ENCODE results near the gene AGPAT3.

Gene AGPAT3

DNA sequence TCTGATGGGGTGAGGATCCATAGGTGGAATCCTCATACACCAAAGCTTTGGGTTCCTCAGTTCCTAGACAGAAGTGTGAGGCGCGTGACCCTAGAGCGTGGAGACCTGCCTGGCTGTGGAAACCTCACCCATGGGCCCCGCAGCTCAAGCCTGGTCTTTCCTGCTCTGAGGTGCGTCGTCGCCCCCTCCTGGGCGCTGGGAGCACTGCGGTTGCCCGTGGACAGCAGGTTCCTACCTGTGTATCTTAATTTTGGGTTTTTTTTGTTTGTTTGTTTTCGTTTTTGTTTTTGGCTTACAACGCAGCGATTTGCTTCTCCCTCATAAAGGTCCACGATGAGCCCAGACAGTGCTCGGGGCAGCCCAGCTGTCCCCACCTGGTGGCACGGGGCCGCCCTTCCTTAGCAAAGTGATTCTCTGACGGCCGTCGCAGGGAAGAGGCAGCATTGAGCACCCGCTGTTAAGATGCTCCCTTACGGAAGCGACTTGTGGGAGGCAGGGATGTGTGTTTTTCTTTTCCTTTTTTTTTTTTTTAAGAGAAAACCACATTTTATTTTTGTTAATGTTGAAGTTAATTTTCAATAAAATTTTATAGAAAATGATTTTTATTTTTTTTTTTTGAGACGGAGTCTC is 110.6 kb downstream of the AGPAT3 start:
- Histone ChIP-seq H4K91ac (ENCODE audit: low read depth, low read length, poor library complexity) (no peak overlapping the region), H3K14ac (ENCODE audit: low read length) (no peak overlapping the region), H3K27me3 (ENCODE audit: control insufficient read depth in 3 of 3, insufficient read depth in 3 of 3, low read depth in 1 of 3, low read length in 3 of 3) (no peaks in the 10 kb centered on the region), H2AFZ (ENCODE audit: low read length) (no peak overlapping the region), H3K27ac (replicated peaks; ENCODE audit: low read length) (no peak overlapping the region), H2BK15ac (ENCODE audit: low read length) (no peak overlapping the region), H3K9me3 (replicated peaks in 1 of 2; ENCODE audit: control insufficient read depth in 2 of 2, insufficient read depth in 1 of 2, low read depth in 1 of 2, low read length in 2 of 2) (peaks cover 0 to 3% of the 10 kb centered on the region in 2 donors), H3K23ac (ENCODE audit: low read depth, low read length, poor library complexity) (peak overlapping the region; percentile 39), H3K9ac (ENCODE audit: low read depth, low read length, poor library complexity) (peak overlapping the region; percentile 64), H3K18ac (ENCODE audit: low read length) (peak overlapping the region; percentile 1), H3K4me2 (ENCODE audit: insufficient read depth, low read length, poor library complexity, severe bottlenecking) (peak overlapping the region; percentile 51), H2BK12ac (ENCODE audit: low read length) (no peak overlapping the region), H2BK5ac (ENCODE audit: low read length) (no peak overlapping the region), H3K4me1 (ENCODE audit: control insufficient read depth in 2 of 2, insufficient read depth in 1 of 2, low read depth in 1 of 2, low read length in 2 of 2) (peaks cover 0 to 2% of the 10 kb centered on the region in 2 donors), H2BK120ac (ENCODE audit: low read depth, low read length) (no peak overlapping the region), H3K4me3 (ENCODE audit: low read length in 2 of 2) (no peak overlapping the region), H3K79me1 (ENCODE audit: low read depth, low read length) (no peaks in the 10 kb centered on the region), H4K8ac (ENCODE audit: low read depth, low read length) (no peak overlapping the region), H2AK5ac (ENCODE audit: low read depth, low read length) (no peak overlapping the region), H3K36me3 (replicated peaks in 1 of 2; ENCODE audit: control insufficient read depth in 2 of 2, insufficient read depth in 2 of 2, low read length in 2 of 2) (peaks cover 0 to 29% of the 10 kb centered on the region in 2 donors), H3K4ac (ENCODE audit: low read length) (no peak overlapping the region)
- no CpG with 5 or more reads among the region's 24 CpGs for WGBS, 2 donors (ENCODE audit: extremely low coverage in 2 of 2, insufficient read length in 2 of 2, insufficient replicate concordance in 1 of 2)
- peak; percentile 61 for DNase-seq (ENCODE audit: low spot score)

DNA sequence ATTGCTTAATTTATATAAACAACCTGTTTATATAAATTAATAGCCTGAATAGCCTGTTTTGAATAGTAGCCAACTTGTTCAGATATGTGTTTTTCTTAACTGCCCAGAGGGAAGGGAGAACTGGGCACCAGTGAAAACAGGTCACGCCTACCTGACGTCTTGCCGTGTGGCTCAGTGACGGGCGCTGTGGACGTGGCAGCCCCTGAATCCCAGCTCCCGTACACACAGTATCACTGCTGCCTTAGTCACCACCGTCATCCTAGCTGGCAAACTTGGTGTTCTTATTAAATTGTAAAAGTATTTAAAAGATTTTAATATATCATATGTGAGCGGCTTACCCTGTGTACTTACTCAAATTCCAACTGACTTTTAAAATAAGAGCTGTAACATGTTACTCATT is 111.6 kb downstream of the AGPAT3 start:
- WGBS, 2 donors (ENCODE audit: extremely low coverage in 2 of 2, insufficient read length in 2 of 2, insufficient replicate concordance in 1 of 2) = no CpG with 5 or more reads among the region's 9 CpGs
- no peak for DNase-seq (ENCODE audit: low spot score)
- Histone ChIP-seq H2BK5ac (ENCODE audit: low read length) (no peak overlapping the region), H2AFZ (ENCODE audit: low read length) (no peak overlapping the region), H3K9me3 (replicated peaks in 1 of 2; ENCODE audit: control insufficient read depth in 2 of 2, insufficient read depth in 1 of 2, low read depth in 1 of 2, low read length in 2 of 2) (peaks cover 0 to 3% of the 10 kb centered on the region in 2 donors), H4K8ac (ENCODE audit: low read depth, low read length) (no peak overlapping the region), H3K18ac (ENCODE audit: low read length) (no peak overlapping the region), H2BK15ac (ENCODE audit: low read length) (no peak overlapping the region), H3K4me3 (ENCODE audit: low read length in 2 of 2) (no peak overlapping the region), H3K36me3 (replicated peaks in 1 of 2; ENCODE audit: control insufficient read depth in 2 of 2, insufficient read depth in 2 of 2, low read length in 2 of 2) (peaks cover 0 to 29% of the 10 kb centered on the region in 2 donors), H2AK5ac (ENCODE audit: low read depth, low read length) (no peak overlapping the region), H3K79me1 (ENCODE audit: low read depth, low read length) (peaks cover 1% of the 10 kb centered on the region), H2BK12ac (ENCODE audit: low read length) (no peak overlapping the region), H4K91ac (ENCODE audit: low read depth, low read length, poor library complexity) (no peak overlapping the region), H3K4me1 (ENCODE audit: control insufficient read depth in 2 of 2, insufficient read depth in 1 of 2, low read depth in 1 of 2, low read length in 2 of 2) (peaks cover 0 to 2% of the 10 kb centered on the region in 2 donors), H3K4me2 (ENCODE audit: insufficient read depth, low read length, poor library complexity, severe bottlenecking) (no peak overlapping the region), H3K4ac (ENCODE audit: low read length) (no peak overlapping the region), H3K27me3 (ENCODE audit: control insufficient read depth in 3 of 3, insufficient read depth in 3 of 3, low read depth in 1 of 3, low read length in 3 of 3) (no peaks in the 10 kb centered on the region), H3K23ac (ENCODE audit: low read depth, low read length, poor library complexity) (no peak overlapping the region), H3K27ac (replicated peaks; ENCODE audit: low read length) (no peak overlapping the region), H3K14ac (ENCODE audit: low read length) (no peak overlapping the region), H2BK120ac (ENCODE audit: low read depth, low read length) (no peak overlapping the region), H3K9ac (ENCODE audit: low read depth, low read length, poor library complexity) (no peak overlapping the region)

DNA sequence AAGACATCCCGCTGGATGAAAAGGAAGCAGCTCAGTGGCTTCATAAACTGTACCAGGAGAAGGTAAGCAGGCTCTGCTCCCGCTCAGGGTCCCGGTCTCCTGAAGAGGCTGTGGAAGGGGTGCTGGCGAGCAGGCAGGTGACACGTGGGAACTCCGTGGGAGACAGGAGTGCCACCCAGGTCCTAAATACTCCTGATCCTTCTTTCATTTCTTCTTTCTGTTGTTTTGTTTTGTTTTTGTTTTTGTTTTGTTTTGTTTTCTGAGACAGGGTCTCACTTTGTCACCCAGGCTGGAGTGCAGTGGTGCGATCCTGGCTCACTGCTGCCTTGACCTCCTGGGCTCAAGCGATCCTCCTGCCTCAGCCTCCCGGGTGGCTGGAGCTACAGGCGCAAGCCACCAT is 113.0 kb downstream of the AGPAT3 start:
- H3K36me3 ChIP-seq (replicated peaks in 1 of 2; ENCODE audit: control insufficient read depth in 2 of 2, insufficient read depth in 2 of 2, low read length in 2 of 2) = peaks cover 0 to 37% of the 10 kb centered on the region in 2 donors
- no peak overlapping the region for H2BK15ac ChIP-seq (ENCODE audit: low read length)
- no CpG with 5 or more reads among the region's 10 CpGs for WGBS, 2 donors (ENCODE audit: extremely low coverage in 2 of 2, insufficient read length in 2 of 2, insufficient replicate concordance in 1 of 2)
- H4K91ac ChIP-seq (ENCODE audit: low read depth, low read length, poor library complexity) = no peak overlapping the region
- H3K4ac ChIP-seq (ENCODE audit: low read length) = no peak overlapping the region
- no peak overlapping the region for H2AK5ac ChIP-seq (ENCODE audit: low read depth, low read length)
- no peak overlapping the region for H3K9ac ChIP-seq (ENCODE audit: low read depth, low read length, poor library complexity)
- no peak overlapping the region for H2BK120ac ChIP-seq (ENCODE audit: low read depth, low read length)
- H3K9me3 ChIP-seq (replicated peaks in 1 of 2; ENCODE audit: control insufficient read depth in 2 of 2, insufficient read depth in 1 of 2, low read depth in 1 of 2, low read length in 2 of 2) = peaks cover 0 to 3% of the 10 kb centered on the region in 2 donors
- H3K4me1 ChIP-seq (ENCODE audit: control insufficient read depth in 2 of 2, insufficient read depth in 1 of 2, low read depth in 1 of 2, low read length in 2 of 2) = peaks cover 0 to 4% of the 10 kb centered on the region in 2 donors
- H3K4me2 ChIP-seq (ENCODE audit: insufficient read depth, low read length, poor library complexity, severe bottlenecking) = no peak overlapping the region
- H2BK5ac ChIP-seq (ENCODE audit: low read length) = no peak overlapping the region
- no peak overlapping the region for H4K8ac ChIP-seq (ENCODE audit: low read depth, low read length)
- no peak overlapping the region for H3K18ac ChIP-seq (ENCODE audit: low read length)
- no peak for DNase-seq (ENCODE audit: low spot score)
- peaks cover 1% of the 10 kb centered on the region for H3K79me1 ChIP-seq (ENCODE audit: low read depth, low read length)
- no peak overlapping the region for H2AFZ ChIP-seq (ENCODE audit: low read length)
- H3K27me3 ChIP-seq (ENCODE audit: control insufficient read depth in 3 of 3, insufficient read depth in 3 of 3, low read depth in 1 of 3, low read length in 3 of 3) = no peaks in the 10 kb centered on the region
- no peak overlapping the region for H3K14ac ChIP-seq (ENCODE audit: low read length)
- no peak overlapping the region for H3K23ac ChIP-seq (ENCODE audit: low read depth, low read length, poor library complexity)
- H3K4me3 ChIP-seq (ENCODE audit: low read length in 2 of 2) = no peak overlapping the region
- H2BK12ac ChIP-seq (ENCODE audit: low read length) = no peak overlapping the region
- H3K27ac ChIP-seq (replicated peaks; ENCODE audit: low read length) = no peak overlapping the region

DNA sequence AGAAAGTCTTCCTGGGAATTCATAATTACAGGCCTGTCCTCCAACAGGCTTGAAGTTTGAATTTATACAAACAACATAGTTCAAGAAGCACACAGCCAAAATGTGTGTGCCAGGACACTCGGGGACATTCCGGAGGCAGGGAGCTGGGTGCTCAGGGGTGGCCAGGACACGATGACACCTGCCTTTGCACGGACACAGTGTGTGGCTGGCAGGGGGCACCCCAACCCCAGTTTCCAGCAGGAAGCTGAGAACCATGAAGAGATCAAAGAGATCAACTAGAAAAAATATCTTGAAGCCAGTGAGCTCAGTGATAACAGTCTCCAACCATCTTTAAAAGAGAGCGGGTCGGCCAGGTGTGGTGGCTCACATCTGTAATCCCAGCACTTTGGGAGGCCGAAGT is 114.6 kb downstream of the AGPAT3 start:
- no peak overlapping the region for H3K18ac ChIP-seq (ENCODE audit: low read length)
- H2BK5ac ChIP-seq (ENCODE audit: low read length) = no peak overlapping the region
- H4K91ac ChIP-seq (ENCODE audit: low read depth, low read length, poor library complexity) = no peak overlapping the region
- DNase-seq (ENCODE audit: low spot score) = no peak
- no peak overlapping the region for H3K23ac ChIP-seq (ENCODE audit: low read depth, low read length, poor library complexity)
- H3K4me2 ChIP-seq (ENCODE audit: insufficient read depth, low read length, poor library complexity, severe bottlenecking) = no peak overlapping the region
- peaks cover 0 to 4% of the 10 kb centered on the region in 2 donors for H3K4me1 ChIP-seq (ENCODE audit: control insufficient read depth in 2 of 2, insufficient read depth in 1 of 2, low read depth in 1 of 2, low read length in 2 of 2)
- H3K79me1 ChIP-seq (ENCODE audit: low read depth, low read length) = peaks cover 1% of the 10 kb centered on the region
- no peak overlapping the region for H3K4ac ChIP-seq (ENCODE audit: low read length)
- no peak overlapping the region for H2BK120ac ChIP-seq (ENCODE audit: low read depth, low read length)
- H3K27ac ChIP-seq (replicated peaks; ENCODE audit: low read length) = no peak overlapping the region
- no peak overlapping the region for H4K8ac ChIP-seq (ENCODE audit: low read depth, low read length)
- peaks cover 0 to 3% of the 10 kb centered on the region in 2 donors for H3K9me3 ChIP-seq (replicated peaks in 1 of 2; ENCODE audit: control insufficient read depth in 2 of 2, insufficient read depth in 1 of 2, low read depth in 1 of 2, low read length in 2 of 2)
- peaks cover 0 to 37% of the 10 kb centered on the region in 2 donors for H3K36me3 ChIP-seq (replicated peaks in 1 of 2; ENCODE audit: control insufficient read depth in 2 of 2, insufficient read depth in 2 of 2, low read length in 2 of 2)
- no peak overlapping the region for H3K9ac ChIP-seq (ENCODE audit: low read depth, low read length, poor library complexity)
- H2AFZ ChIP-seq (ENCODE audit: low read length) = no peak overlapping the region
- H2AK5ac ChIP-seq (ENCODE audit: low read depth, low read length) = no peak overlapping the region
- no CpG with 5 or more reads among the region's 7 CpGs for WGBS, 2 donors (ENCODE audit: extremely low coverage in 2 of 2, insufficient read length in 2 of 2, insufficient replicate concordance in 1 of 2)
- no peak overlapping the region for H3K4me3 ChIP-seq (ENCODE audit: low read length in 2 of 2)
- no peak overlapping the region for H3K14ac ChIP-seq (ENCODE audit: low read length)
- H3K27me3 ChIP-seq (ENCODE audit: control insufficient read depth in 3 of 3, insufficient read depth in 3 of 3, low read depth in 1 of 3, low read length in 3 of 3) = no peaks in the 10 kb centered on the region
- H2BK15ac ChIP-seq (ENCODE audit: low read length) = no peak overlapping the region
- no peak overlapping the region for H2BK12ac ChIP-seq (ENCODE audit: low read length)

Measured in neuronal stem cell (in vitro differentiated cells).